WI38 (cell line): ENCODE data around the gene CCN6.

ENCODE experiments used
- H3K4me3 ChIP-seq: 2 replicates; pipeline ENCODE4 v1.5.1; 2011; ENCODE audit warnings: low read depth, mild to moderate bottlenecking, control low read depth, low read length
- TF ChIP-seq, protein P1 (sequence below): IDR thresholded peaks from 2 replicates; pipeline ENCODE4 v1.5.1; 2012; ENCODE audit warnings: low read depth, mild to moderate bottlenecking, control low read depth, low read length

The CCN6 gene

DNA sequence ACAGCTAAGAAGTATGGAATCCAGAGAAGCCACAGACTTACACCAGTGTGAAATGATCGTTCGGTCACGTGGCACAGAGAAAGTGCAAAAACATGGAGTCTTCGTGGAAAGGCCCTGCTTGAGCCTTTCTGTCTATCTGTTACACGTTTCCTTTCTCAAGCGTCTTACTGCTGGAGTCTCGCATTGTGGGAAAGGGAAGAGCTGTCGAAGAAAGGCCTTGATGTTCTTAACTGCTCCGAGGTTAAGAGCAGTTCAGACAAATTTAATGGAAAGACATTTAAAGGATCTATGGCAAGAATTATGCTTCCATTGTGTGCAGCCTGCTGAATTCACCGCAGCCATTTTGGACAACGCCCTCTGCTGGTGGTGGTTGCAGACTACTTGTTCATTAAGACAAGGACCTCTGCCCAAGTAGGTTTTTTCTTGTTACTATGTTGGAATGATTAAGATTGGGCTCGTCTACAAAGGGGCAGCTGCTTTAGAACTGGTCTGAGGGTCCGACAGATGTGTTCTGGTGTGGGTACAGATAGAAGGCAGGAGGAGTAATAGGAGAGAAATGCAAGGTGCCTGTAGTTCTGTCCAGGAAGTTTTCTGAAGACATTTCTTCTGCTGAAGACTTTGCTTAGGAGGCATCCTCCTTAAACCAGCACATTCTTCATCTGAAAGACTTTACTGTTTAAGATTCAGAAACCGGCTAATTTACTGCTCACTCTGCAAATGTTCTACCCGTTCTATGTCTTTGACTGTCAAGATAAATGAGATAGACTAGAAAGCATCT is 24.7 kb upstream of the CCN6 start:
- TF ChIP-seq, protein P1, sequence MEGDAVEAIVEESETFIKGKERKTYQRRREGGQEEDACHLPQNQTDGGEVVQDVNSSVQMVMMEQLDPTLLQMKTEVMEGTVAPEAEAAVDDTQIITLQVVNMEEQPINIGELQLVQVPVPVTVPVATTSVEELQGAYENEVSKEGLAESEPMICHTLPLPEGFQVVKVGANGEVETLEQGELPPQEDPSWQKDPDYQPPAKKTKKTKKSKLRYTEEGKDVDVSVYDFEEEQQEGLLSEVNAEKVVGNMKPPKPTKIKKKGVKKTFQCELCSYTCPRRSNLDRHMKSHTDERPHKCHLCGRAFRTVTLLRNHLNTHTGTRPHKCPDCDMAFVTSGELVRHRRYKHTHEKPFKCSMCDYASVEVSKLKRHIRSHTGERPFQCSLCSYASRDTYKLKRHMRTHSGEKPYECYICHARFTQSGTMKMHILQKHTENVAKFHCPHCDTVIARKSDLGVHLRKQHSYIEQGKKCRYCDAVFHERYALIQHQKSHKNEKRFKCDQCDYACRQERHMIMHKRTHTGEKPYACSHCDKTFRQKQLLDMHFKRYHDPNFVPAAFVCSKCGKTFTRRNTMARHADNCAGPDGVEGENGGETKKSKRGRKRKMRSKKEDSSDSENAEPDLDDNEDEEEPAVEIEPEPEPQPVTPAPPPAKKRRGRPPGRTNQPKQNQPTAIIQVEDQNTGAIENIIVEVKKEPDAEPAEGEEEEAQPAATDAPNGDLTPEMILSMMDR, result peak; percentile 77

DNA sequence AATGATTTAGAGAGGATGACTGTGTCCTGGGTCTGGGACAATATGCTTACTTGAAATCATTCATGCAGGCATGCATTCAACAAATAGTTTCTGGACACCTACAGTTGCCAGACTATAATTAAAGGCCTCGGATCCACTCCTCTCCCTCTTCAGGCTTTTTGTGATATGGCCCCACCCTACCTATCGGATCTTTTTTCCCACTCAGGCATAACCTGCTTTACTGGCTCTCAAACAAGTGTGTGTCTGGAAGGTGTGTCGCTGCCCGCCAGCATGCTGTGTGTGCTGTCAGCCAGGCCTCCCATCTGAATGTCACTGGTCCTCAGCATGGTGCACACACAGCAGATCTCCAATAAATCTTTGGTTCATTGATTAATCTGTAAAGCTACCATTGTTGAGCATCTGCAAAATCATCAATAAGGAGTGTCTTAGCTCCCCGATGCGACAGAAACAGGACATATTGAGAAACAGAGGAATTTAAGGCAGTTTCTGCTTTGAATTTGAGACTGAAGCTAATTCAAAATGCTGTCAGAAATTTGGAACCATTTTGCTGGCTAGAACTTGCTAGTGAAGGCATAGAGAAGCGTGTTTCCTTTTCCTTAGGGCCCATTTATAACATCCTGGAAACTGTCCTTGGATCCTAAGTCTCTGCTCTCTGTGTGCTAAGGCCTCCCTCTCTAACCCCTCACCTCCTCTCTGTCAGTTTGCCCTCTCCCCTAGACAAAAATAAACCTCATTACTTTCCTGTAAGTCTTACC is 23.5 kb upstream of the CCN6 start:
- H3K4me3 ChIP-seq, result no peak overlapping the region
- TF ChIP-seq, protein P1, result no peak

More for the DNA sequence above, 24.7 kb upstream of the CCN6 start:
- no peak overlapping the region for H3K4me3 ChIP-seq

DNA sequence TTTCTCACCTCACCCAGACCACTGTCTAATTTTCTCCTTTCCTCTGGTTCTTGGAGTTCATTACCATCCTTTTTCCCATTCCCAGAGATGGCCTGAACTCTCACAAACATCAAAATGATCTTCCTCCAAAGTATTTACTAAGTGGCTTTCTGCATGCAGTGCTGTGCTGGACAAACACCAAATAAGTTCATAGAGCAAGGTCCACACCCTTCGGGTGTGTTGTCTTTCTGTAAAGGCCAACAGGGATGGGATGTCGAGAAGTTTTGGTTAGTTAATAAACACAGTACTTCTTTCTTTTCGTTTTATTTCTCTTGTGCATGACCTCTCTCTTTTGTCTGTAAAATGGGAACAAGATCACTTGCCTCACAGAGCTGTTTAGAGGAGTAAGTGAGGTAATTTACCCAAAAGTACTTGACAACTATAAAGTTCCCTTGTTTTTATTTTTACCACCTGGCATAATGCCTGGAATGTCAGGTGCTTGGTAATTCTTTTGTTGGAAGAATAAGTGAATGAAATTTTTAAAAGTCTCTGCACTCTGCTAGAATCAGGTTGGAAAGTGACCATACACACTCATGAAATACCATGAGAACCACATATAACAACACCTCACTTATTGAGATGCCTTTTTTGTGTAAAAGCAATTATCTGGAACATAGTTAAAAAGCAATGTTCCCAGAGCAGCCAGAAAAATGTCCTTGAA is 22.8 kb upstream of the CCN6 start:
- TF ChIP-seq, protein P1, result no peak
- H3K4me3 ChIP-seq, result no peak overlapping the region

DNA sequence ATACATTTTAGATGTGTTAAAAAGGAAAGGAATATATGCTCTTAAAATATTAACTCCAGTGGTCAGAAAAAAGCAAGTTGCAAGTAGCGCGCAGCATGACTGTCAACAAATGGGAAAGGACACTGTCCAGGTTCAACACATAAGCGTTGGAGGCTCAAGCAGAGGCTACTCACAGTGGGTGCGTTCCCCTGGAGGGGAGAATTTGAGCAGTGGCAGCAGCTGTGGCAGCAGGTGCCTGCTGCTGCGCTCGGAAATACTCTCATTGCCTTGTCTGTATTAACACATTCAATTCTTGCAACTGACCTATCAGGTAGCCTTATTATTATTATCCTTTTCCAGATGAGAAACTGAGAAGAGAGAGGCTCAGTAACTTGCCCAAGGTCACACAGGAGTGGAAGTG is 21.9 kb upstream of the CCN6 start:
- H3K4me3 ChIP-seq, result no peak overlapping the region
- TF ChIP-seq, protein P1, result no peak

DNA sequence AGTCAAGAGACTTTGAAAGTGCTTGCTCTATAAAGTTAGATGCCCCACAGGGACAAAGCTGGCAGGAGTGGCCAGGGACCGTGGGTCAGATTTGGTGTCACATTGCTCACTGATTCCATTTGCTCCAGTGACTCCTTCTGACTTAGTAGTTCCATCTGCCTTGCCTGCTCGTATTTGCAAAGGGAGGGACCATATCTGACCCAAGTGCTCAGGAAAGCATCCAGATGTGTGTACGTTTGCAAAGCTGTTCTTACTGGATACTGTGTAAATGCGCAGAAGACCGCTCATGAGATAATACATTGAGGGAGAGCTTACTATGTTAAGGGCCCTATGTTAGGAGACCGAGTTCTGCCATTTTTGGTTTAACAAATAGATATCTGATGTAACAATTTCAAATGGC is 21.2 kb upstream of the CCN6 start:
- TF ChIP-seq, protein P1, result no peak
- no peak overlapping the region for H3K4me3 ChIP-seq

DNA sequence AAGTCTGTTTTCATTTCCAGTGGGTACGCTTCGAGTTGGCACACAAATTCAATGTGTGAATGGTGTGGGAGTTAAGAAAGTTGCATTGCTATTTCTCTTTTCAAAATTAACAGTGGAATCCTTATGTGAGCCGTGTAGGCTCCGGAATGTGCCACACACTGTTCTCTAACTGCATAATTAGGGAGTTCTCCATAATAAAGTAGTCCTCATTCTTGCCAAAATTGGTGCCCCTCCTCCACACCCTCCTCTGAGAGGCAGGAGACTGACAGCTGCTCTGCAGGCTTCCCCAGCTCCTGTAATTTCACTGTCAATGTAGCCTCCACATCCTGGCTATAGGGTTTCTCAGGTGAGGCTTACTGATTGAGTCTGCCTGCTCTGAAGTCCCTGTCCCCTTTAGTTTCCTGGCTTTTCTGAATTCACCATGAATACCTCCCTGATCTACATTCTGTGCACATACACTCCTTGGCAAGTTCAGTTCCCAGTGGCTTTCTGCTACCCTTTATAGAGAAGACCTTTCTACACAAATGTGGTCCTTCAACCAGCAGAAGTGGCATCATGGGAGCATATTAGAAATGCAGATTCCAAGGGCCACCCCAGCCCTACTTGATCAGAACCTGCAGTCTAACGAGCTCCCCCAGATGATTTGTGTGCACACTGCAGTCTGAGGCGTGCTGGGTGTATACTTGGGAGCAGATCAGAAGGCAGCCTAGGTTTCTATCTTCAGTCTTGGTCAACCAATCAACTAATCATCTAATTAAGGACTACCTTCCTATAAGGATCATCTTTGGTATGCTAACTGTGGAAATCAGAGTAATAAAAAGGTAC is 19.9 kb upstream of the CCN6 start:
- no peak overlapping the region for H3K4me3 ChIP-seq
- TF ChIP-seq, protein P1, result no peak
